ENCODE results near the gene NIM1K.

Gene NIM1K

DNA sequence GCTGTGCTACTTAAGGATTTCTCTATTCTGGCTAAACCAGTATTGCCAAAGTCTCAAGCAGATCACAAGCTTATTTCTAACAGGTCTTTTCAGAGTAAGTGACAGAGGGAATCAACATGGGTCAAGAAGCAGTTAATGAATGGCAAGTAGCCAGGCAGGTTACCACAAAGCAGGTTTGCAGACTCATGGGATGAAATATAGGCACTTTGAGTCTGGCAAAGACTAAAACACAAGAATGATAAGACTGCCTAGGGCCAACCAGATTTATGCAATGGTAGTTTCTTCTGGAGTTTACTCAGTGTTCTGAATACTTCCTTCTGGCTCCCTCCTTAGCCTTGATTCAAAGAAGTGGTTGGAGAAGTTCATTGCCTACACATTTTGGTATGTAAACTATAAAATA, 117.6 kb downstream of the NIM1K start:
- DNase-seq, result no peak
- peaks cover 0 to 48% (median 20%) of the 10 kb centered on the region in 4 donors for H3K4me1 ChIP-seq
- no peak overlapping the region for H3K27ac ChIP-seq
- intact Hi-C loops (cut with DNase I; ENCODE audit: low total_unique reads), result loop anchor here (5.0 kb wide), 2 partner anchors 173 to 202 kb away; partner anchors contain the start of gene TMEM267
- no peaks in the 10 kb centered on the region for H3K36me3 ChIP-seq
- H3K9me3 ChIP-seq, result no peaks in the 10 kb centered on the region
- no peaks in the 10 kb centered on the region for H3K27me3 ChIP-seq
- TF ChIP-seq, protein P1, sequence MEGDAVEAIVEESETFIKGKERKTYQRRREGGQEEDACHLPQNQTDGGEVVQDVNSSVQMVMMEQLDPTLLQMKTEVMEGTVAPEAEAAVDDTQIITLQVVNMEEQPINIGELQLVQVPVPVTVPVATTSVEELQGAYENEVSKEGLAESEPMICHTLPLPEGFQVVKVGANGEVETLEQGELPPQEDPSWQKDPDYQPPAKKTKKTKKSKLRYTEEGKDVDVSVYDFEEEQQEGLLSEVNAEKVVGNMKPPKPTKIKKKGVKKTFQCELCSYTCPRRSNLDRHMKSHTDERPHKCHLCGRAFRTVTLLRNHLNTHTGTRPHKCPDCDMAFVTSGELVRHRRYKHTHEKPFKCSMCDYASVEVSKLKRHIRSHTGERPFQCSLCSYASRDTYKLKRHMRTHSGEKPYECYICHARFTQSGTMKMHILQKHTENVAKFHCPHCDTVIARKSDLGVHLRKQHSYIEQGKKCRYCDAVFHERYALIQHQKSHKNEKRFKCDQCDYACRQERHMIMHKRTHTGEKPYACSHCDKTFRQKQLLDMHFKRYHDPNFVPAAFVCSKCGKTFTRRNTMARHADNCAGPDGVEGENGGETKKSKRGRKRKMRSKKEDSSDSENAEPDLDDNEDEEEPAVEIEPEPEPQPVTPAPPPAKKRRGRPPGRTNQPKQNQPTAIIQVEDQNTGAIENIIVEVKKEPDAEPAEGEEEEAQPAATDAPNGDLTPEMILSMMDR (IDR thresholded peaks at IDR 0.05), result no peak
- H3K4me3 ChIP-seq, result no peak overlapping the region

DNA sequence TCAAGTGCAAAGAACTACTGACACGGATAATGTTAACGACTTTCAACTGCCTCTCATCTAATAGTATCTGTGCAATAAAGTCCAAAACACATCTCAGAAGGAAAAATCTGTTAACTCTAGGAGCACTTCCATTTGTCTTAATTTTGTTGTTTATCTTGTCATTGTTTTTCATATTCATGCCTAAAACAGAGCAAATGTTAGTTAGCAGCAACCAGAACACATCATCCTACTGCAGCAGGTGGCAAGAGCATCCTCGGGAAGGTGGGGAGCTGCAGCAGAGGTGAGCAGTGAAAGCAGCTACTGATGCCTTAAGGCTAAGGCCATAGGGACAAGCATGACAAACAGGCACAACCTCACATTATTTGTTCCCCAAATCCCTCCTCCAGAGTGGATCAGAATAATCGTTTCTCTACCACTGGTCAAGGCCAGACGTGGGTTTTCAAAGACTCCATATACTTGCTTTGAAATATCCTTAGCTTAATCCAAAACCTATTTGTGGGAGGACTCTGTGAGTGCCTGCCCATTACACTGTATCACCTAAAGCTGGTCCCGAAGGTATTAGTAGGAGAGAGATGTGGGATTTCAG, 120.1 kb downstream of the NIM1K start:
- TF ChIP-seq, protein P1 (IDR thresholded peaks at IDR 0.05), result no peak
- Histone ChIP-seq H3K27ac (peak overlapping the region; percentile 87 to 89), H3K36me3 (no peaks in the 10 kb centered on the region), H3K4me1 (peaks cover 0 to 37% (median 20%) of the 10 kb centered on the region in 4 donors), H3K27me3 (no peaks in the 10 kb centered on the region), H3K4me3 (peak overlapping the region; percentile 65 to 72), H3K9me3 (no peaks in the 10 kb centered on the region)
- no peak for DNase-seq
- intact Hi-C loops (cut with DNase I; ENCODE audit: low total_unique reads), result loop anchor here (5.0 kb wide), 1 partner anchor 170 kb away; the partner anchor contains the start of gene TMEM267

DNA sequence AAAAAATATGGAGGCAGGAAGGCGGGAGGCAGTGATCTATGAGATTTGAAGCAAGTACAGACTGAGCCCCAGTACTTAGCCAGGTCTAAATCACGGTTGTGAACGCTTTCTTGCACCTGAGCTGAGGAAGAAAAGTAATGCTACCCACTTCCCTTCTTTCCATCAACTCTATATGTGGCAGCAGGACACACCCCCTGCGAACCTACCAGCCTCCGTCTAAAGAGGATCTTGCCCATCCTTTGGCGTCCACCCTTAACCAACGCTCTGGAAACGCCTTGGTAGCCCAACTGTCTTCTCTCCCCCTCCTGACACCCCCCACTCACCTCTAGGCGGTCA, 120.6 kb downstream of the NIM1K start:
- H3K4me1 ChIP-seq, result peaks cover 0 to 37% (median 20%) of the 10 kb centered on the region in 4 donors
- TF ChIP-seq, protein P1 (IDR thresholded peaks at IDR 0.05), result no peak
- DNase-seq, result no peak

DNA sequence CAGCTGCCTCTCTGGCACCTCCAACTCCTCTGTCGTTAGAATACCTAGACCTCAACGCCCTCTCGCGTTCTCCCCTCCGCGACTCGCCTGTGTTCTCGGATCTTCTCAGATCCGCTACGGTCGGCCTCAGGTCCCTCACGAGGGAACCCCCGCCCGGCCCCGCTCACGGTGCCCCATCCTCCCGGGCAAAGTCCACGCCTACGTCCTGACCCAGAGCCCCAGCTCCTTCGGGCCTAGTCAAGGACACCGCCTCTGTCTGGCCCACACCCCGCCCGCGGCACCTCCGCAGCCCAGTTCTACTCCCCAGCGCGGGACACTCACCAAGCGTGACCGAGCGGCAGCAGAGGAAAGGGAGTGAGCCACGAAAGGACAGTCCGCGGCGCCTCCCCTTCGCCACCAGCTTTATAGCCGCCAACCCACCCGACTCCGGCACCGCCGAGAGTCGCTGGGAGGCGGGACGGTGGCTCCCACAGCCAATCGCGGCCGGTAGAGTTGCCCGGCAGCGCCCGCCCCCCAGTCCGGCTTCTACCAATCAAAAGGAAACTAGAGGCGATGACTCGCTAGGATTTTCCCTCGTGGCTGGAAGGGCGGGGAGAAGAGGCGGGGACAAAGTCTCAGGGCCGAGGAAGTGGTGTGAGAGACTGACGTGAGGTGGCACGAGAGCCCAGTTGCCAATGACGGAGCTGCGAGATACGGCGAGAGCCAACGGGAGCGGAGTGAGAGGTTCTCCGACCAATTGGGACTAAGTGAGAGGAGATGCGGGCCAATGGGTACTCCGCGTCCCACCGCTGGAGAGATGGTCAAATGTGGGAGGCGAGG, 121.2 kb downstream of the NIM1K start, which contains the start of gene HMGCS1:
TSS of gene HMGCS1 (minus strand) at position 378 of the 819 bp plus-strand sequence. CDS start 14,447 bp downstream, outside the sequence.
- intact Hi-C loops (cut with DNase I; ENCODE audit: low total_unique reads), result loop anchor here (5.0 kb wide), 1 partner anchor 169 kb away; the partner anchor contains the start of gene TMEM267
- H3K36me3 ChIP-seq, result no peaks in the 10 kb centered on the region
- DNase-seq, result peak; percentile 99 to 100
- H3K27me3 ChIP-seq, result no peaks in the 10 kb centered on the region
- no peaks in the 10 kb centered on the region for H3K9me3 ChIP-seq
- TF ChIP-seq, protein P1 (IDR thresholded peaks at IDR 0.05), result peak in 1 of 2 experiments; percentile 20
- peak within 1 kb of the TSS; percentile 87 to 89 for H3K27ac ChIP-seq
- H3K4me1 ChIP-seq, result peaks cover 0 to 37% (median 19%) of the 10 kb centered on the region in 4 donors
- peak within 1 kb of the TSS; percentile 65 to 72 for H3K4me3 ChIP-seq

More for the DNA sequence above, 120.6 kb downstream of the NIM1K start:
- Histone ChIP-seq H3K36me3 (no peaks in the 10 kb centered on the region), H3K27ac (peak overlapping the region; percentile 87 to 89), H3K27me3 (no peaks in the 10 kb centered on the region), H3K4me3 (peak overlapping the region; percentile 65 to 72), H3K9me3 (no peaks in the 10 kb centered on the region)
- intact Hi-C loops (cut with DNase I; ENCODE audit: low total_unique reads), result loop anchor here (5.0 kb wide), 1 partner anchor 170 kb away; the partner anchor contains the start of gene TMEM267

DNA sequence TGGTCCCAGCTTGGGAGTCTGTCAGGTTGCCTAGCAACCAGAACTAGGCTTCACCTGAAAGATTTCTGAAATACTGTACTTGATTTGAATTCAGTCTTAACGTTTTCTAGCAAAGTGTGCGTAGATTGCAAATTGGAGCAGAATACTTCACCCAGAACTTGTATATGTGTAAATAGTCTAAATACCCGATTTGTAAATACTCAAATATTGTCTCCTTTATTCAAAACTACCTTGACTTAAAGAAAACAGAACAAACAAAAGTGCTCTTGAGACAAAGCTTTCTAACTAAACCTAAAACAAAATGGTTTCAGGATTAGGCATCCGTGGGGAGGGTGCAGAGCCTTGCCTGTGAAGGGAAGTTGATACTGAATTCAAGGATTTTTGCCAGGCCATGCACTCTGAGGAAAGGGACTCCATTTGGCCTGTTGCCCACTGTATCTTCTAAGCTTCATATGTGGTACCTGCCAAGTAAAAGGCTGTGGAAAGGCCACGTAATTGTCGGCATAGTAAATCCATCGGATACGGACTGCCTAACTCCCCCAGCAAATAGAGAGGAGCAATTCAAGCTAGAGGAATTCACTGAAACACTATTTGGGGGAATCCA, 121.9 kb downstream of the NIM1K start:
- no peaks in the 10 kb centered on the region for H3K9me3 ChIP-seq
- DNase-seq, result no peak
- H3K4me1 ChIP-seq, result peaks cover 0 to 36% (median 16%) of the 10 kb centered on the region in 4 donors
- no peaks in the 10 kb centered on the region for H3K36me3 ChIP-seq
- intact Hi-C loops (cut with DNase I; ENCODE audit: low total_unique reads), result loop anchor here (5.0 kb wide), 1 partner anchor 168 kb away; the partner anchor contains the start of gene TMEM267
- H3K27ac ChIP-seq, result peak overlapping the region; percentile 87 to 89
- H3K4me3 ChIP-seq, result peak overlapping the region; percentile 65 to 72
- H3K27me3 ChIP-seq, result no peaks in the 10 kb centered on the region
- TF ChIP-seq, protein P1 (IDR thresholded peaks at IDR 0.05), result no peak
